GM19239 (cell line): ENCODE results near the gene LETM1.
A peak's percentile ranks its signal among the peaks of the same experiment; 100 is the strongest.
"Not testable (repeated sequence)": the region's sequence is repeated elsewhere in the genome, so short reads cannot be mapped to it uniquely, and the experiment has no call there.

ENCODE experiments used
- DNase-seq: peaks from one replicate; pipeline ENCODE4 v3.0.0; 2011; ENCODE audit warnings: low spot score; ENCODE audit not compliant: insufficient read length
- FAIRE-seq: peaks from 2 replicates; lab custom pipeline; 2011; peaks lifted over from hg19 to GRCh38; lab: Jason Lieb, UNC

LETM1 gene

GRCh38 chr4:1855333-1856070 lies 454 bp downstream of the LETM1 start:
- DNase-seq = peak; percentile 36
- peak; percentile 78 for FAIRE-seq

DNA sequence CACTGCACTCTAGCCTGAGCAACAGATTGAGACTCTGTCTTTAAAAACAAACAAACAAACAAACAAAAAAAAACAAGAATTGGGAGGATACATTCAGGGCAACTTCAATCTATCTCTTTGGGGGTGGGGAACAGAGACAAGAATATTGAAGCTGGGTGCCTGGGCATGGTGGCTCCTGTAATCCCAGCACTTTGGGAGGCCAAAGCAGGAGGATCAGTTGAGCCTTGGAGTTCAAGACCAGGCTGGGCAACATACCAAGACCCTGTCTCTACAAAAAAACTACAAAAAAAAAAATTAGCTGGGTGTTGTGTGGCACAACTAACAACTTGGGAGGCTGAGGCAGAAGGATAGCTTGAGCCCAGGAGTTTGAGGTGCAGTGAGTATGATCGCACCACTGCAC lies 1.2 kb downstream of the LETM1 start:
- FAIRE-seq (no peak), DNase-seq (no peak)

- DNase-seq (no peak), FAIRE-seq (no peak)
Observed at GRCh38 chr4:1852904-1853623, 2.9 kb downstream of the LETM1 start.

- DNase-seq (no peak), FAIRE-seq (no peak)
Observed at GRCh38 chr4:1851575-1852410, 4.2 kb downstream of the LETM1 start.

DNA sequence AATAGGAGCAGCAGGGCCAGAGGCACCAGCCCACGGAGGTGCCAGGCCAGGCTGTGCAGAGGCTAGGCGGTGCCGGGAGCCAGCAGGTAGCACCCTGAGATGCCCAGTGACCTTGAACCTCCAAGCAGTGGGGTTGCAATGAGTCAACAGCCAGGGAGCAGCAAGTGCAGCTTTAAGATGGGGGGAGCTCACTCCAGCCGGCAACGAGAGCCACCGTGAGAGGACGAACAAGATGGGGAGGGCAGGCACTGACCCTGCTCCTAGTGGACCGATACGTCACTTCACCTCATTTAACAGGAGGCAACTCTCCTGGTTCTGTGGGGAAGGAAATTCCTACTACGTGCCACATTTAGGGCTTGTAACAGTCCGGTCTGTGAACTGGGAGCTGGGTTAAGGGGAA lies 4.8 kb downstream of the LETM1 start:
- FAIRE-seq (no peak), DNase-seq (no peak)

DNA sequence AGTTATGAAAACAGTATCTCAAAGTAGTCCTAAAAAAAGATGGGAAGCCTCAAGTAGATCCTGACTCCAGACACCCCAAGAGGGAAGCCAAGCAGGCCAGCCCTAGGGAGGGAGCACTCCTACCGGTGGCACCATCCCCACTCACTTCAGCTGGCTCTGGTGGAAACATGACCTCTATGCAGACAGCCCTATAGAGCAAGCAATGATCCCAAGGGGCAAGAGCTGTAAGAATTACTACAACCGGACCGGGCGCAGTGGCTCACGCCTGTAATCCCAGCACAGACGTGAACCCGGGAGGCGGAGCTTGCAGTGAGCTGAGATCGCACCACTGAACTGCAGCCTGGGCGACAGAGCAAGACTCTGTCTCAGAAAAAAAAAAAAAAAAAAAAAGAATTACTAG lies 5.7 kb downstream of the LETM1 start:
- FAIRE-seq = no peak
- no peak for DNase-seq

- FAIRE-seq (no peak), DNase-seq (no peak)
Observed at GRCh38 chr4:1846580-1846979, 9.4 kb downstream of the LETM1 start.

- not testable (repeated sequence) for FAIRE-seq, DNase-seq
Observed at GRCh38 chr4:1844618-1845017, 11.3 kb downstream of the LETM1 start.

DNA sequence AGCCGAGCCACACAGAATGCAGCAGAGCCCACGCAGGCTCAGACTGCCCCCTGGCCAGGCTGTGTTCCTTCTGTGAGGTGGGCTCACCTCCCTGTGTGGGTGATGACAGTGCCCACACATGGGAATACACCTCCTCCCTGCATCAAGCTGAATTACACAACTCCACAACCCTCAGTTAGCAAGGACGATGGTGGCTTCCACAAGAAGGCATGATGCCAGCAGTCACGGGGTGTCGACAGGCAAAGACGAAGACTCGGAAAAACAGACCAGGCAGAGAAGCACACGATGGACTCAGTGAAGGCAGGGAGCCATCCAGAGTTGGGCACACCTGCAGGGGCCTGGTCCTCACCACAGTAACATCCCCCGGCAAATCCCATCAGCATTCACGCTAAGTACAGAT lies 12.1 kb downstream of the LETM1 start:
- FAIRE-seq = no peak
- DNase-seq = no peak

DNA sequence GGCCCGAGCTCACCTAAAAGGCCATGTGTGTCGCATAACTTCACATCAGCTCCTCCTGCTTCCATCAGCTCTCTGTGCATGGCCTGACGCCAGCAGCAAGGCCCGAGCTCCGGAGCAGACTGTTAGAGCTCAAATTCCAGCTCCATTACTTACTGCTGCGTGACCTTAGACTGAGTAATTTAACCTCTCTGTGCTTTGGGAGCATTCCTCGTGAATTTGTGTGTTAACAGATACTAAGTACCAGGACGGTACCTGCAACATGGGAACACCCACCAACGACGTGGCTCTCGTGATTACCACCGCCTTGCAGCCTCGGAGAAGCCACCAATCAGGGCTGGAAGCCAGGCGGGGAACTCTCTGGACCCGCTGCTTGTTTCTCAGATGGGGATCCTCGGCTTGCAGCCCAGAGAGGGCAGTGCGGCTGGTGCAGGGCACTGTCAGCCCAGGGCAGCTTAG lies 12.9 kb downstream of the LETM1 start:
- no peak for FAIRE-seq
- no peak for DNase-seq

- no peak for DNase-seq
- FAIRE-seq = no peak
Observed at GRCh38 chr4:1842339-1842895, 13.5 kb downstream of the LETM1 start.

DNA sequence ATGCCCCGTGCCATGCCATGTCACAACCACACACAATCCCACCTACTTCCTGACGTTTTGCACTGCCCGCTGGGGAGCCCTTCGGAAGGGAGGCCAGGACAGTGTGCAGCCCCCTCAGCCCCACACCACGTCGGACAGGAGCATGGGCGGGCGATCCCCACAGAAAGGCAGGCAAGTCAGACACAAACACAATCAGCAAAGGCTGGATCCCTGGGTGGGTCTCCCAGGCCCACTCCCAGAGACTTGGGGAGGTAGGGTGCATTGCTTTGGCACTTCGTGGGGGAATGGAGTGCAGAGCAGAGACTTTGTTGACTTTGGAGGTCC lies 14.1 kb downstream of the LETM1 start:
- DNase-seq (no peak), FAIRE-seq (no peak)

DNA sequence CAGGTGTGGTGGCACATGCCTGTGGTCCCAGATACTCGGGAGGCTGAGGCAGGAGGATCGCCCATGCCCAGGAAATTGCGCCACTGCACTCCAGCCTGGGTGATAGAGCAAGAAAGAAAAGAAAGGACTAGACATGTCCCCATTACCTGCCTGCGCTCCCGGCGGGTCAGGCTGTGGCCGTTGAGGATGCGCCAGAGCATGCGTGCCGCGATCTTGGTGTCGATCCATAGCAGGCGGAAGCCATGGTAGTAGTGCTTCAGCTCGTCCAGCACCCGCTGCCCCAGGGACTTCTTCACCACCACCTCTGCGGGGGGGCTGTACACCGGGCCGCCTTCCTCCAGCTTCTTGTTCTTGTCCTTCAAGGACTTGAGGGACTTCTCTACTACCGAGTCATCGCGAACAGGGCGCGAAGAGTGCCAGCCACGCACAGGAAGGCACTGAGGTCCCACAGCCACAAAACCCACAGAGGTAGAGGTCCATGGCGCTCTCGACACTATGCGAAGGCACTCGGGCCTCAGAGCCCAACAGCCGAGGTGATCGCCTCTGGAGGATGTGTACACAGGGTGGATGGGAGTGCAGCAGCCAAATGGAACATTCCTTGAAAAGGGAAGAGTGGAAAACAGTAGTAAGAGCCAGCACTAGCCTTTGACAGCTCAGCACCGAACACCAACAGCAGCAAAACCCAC lies 14.6 kb downstream of the LETM1 start:
- FAIRE-seq (no peak), DNase-seq (no peak)

- FAIRE-seq = no peak
- DNase-seq = no peak
Observed at GRCh38 chr4:1839282-1839681, 16.7 kb downstream of the LETM1 start.

DNA sequence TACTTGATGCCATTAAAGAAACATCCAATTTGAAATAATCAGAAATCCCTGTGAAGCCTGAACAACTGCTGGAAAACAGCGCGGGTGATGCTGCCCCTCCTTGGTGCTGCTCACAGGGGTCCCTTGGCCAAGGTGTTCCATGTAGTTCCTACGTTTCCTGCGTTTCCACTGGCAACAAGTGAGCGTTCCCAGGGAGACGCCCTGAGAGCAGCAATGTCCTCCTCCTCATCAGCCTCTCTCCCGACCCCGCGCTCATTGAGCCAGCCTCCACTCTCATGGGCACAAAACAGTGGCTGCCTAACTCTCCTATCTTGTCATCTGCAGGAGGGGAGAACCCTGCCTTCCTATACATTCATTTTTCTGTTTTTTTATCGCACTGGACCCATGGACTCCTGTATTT lies 18.9 kb downstream of the LETM1 start:
- FAIRE-seq = no peak
- DNase-seq = no peak

- DNase-seq = no peak
- FAIRE-seq = no peak
Observed at GRCh38 chr4:1836650-1837049, 19.3 kb downstream of the LETM1 start.

DNA sequence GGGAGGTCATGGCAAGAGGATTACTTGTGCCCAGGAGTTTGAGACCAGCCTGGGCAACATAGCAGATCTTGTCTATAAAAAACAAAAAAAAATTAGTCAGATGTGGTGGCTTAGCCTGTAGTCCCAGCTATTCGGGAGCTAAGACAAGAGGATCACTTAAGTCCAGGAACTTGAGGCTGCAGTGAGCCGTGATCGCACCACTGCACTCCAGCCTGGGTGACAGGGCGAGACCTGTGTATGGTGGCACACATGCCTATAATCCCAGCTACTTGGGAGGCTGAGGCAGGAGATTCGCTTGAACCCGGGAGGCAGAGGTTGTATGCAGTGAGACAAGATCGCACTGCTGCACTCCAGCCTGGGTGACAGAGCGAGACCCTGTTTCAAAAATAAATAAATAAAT lies 20.1 kb downstream of the LETM1 start:
- not testable (repeated sequence) for FAIRE-seq, DNase-seq

- peak; percentile 86 for FAIRE-seq
- DNase-seq = peak; percentile 75
Observed at GRCh38 chr4:1834047-1834775, 21.7 kb downstream of the LETM1 start.

DNA sequence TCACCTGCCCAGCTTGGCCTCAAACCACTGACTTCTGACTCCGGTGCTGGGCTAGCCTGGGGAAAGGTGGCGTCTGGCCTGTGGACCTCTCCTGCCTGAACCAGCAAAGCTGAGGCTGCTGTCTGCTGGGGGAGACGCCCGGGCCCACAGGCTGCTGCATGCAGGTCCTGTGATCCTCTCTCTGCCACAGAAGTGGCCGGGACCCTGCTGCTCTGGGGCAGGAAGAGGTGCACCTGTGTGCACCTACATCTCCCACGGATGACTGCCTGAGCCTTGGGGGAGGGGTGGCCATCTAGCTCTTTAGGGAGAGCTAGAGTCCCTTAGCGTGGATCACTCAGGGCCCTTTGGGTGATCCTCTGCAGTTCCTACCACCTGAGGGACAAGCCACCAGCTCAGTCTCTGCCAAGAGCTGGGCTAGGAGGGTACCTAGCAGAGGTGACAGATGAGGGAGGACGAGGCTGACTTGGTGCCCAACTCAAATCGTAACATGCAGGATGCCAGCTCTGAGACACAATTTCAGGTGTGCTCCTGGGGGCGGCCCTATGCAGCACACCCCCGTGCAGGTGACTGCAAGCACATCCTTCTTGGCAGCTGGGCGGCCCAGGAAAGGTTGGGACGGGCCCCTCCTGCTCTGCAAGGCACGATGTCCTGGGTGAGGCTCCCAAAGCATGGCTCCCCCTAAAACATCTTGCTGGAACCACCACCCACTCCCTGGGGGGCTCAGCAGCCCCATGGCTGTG lies 22.5 kb downstream of the LETM1 start:
- no peak for FAIRE-seq

More for the DNA sequence above, 22.5 kb downstream of the LETM1 start:
- no peak for DNase-seq
